ENCODE results near the gene UTP4. TPM values are rescaled to one million over a fixed set of nuclear protein-coding genes. Genes with fewer than 3 reads are reported as not detected.

The UTP4 gene
- total RNA-seq, 1 donor from 2014 or later: 13.3 TPM

DNA sequence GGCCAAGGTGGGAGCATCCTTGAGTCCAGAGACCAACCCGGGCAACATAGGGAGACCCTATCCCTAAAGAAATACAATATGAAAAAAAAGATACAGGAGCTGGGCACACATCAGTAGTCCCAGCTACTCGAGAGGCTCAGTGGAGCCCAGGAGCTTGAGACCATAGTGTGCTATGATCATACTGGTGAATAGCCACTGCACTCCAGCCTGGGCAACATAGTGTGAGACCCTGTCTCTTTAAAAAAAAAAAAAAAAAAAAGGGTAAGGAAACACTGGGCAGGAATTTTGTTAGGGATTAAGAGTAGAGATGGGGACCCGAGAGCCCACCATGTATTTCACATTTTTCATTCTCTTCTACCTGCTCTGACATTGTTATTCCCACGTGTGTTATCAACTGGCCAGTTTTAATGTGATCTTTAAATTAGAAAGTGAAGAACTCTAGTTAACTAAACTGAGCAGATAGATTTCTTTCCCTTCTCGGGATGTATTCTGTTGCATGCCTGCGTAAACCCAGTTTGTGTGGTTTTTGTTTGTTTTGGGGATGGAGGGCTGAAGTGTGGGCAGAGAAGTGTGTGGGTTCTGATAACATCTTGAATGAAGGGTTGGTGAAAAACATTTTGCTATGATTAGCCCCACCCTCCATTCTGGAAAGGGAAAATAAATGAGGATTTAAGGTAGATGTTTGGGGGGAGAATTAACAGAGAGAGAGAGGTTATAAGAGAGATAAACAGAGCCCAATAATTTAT, 37.3 kb downstream of the UTP4 start:
- H3K9ac ChIP-seq: no peak overlapping the region
- H3K36me3 Mint-ChIP-seq: peaks cover 25% of the 10 kb centered on the region
- no peak overlapping the region for H3K4me3 Mint-ChIP-seq
- H3F3A ChIP-seq (ENCODE audit: low read depth): no peaks in the 10 kb centered on the region
- no peaks in the 10 kb centered on the region for H3K9me3 Mint-ChIP-seq
- no peak overlapping the region for H3K27ac ChIP-seq
- peaks cover 4% of the 10 kb centered on the region for H3K36me3 ChIP-seq
- H3K27ac Mint-ChIP-seq: no peak overlapping the region
- DNase-seq (ENCODE audit: low spot score): no peak
- H3K4me2 ChIP-seq: no peak overlapping the region
- TF ChIP-seq EZH2 (IDR thresholded peaks at IDR 0.05): no peak
- TF ChIP-seq, protein P1, sequence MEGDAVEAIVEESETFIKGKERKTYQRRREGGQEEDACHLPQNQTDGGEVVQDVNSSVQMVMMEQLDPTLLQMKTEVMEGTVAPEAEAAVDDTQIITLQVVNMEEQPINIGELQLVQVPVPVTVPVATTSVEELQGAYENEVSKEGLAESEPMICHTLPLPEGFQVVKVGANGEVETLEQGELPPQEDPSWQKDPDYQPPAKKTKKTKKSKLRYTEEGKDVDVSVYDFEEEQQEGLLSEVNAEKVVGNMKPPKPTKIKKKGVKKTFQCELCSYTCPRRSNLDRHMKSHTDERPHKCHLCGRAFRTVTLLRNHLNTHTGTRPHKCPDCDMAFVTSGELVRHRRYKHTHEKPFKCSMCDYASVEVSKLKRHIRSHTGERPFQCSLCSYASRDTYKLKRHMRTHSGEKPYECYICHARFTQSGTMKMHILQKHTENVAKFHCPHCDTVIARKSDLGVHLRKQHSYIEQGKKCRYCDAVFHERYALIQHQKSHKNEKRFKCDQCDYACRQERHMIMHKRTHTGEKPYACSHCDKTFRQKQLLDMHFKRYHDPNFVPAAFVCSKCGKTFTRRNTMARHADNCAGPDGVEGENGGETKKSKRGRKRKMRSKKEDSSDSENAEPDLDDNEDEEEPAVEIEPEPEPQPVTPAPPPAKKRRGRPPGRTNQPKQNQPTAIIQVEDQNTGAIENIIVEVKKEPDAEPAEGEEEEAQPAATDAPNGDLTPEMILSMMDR (IDR thresholded peaks at IDR 0.05): no peak
- no peak for TF ChIP-seq EZH2phosphoT487 (IDR thresholded peaks at IDR 0.05)
- no peaks in the 10 kb centered on the region for H3K27me3 ChIP-seq
- no peaks in the 10 kb centered on the region for H3K4me1 ChIP-seq
- H4K20me1 ChIP-seq (ENCODE audit: low read depth): no peaks in the 10 kb centered on the region
- no peaks in the 10 kb centered on the region for H3K27me3 Mint-ChIP-seq (ENCODE audit: insufficient read depth, low read depth)
- no peaks in the 10 kb centered on the region for H3K79me2 ChIP-seq (ENCODE audit: low read depth)
- H3K9me3 ChIP-seq (ENCODE audit: low read depth): no peaks in the 10 kb centered on the region
- no peak overlapping the region for H2AFZ ChIP-seq (replicated peaks)
- H3K4me3 ChIP-seq: no peak overlapping the region
- no peaks in the 10 kb centered on the region for H3K4me1 Mint-ChIP-seq

DNA sequence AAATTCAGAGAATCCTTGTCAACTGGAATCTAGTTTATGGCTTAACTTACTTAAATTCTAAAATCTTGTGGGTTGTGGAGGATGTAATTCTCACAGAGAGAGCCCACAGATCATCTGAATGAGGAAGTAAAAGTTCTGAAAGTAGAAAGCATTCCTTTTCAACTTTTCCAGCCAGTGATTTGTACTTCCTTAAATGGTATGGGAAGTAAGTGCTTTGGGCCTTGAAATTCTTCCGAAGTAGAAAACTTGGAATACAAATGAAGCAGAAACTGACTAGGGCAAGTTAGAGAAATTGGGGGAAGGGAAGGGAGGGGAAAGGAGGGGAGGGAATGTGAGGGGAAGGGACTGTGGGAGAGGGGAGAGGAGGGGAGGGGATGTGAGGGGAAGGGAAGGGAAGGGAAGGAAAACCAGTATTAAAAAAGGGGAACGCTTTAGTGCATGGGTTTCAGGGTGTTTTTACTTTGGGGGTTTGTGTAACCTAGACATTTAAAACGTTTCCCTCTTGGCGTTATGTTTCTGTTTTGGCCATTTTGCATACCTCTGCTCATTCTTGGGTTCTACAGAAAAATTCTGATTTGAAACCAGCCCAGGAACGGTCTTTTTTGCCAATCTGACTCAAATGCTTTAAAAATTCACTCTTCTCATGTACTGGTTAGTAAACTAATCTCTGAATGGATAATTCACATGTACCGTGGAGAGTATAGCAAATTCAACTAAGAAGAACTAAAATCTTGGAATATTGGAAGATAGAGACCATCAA, 39.1 kb downstream of the UTP4 start:
- no peaks in the 10 kb centered on the region for H3K27me3 Mint-ChIP-seq (ENCODE audit: insufficient read depth, low read depth)
- H3K36me3 Mint-ChIP-seq: peaks cover 15% of the 10 kb centered on the region
- H3K4me1 Mint-ChIP-seq: no peaks in the 10 kb centered on the region
- TF ChIP-seq EZH2 (IDR thresholded peaks at IDR 0.05) (no peak), EZH2phosphoT487 (IDR thresholded peaks at IDR 0.05) (no peak)
- TF ChIP-seq, protein P1 (IDR thresholded peaks at IDR 0.05): no peak
- H3K79me2 ChIP-seq (ENCODE audit: low read depth): no peaks in the 10 kb centered on the region
- no peaks in the 10 kb centered on the region for H3K9me3 Mint-ChIP-seq
- no peak overlapping the region for H3K27ac ChIP-seq
- H3K4me3 ChIP-seq: no peak overlapping the region
- H2AFZ ChIP-seq (replicated peaks): no peak overlapping the region
- no peak overlapping the region for H3K4me3 Mint-ChIP-seq
- peaks cover 4% of the 10 kb centered on the region for H3K36me3 ChIP-seq
- H3K4me2 ChIP-seq: no peak overlapping the region
- no peaks in the 10 kb centered on the region for H3F3A ChIP-seq (ENCODE audit: low read depth)
- no peaks in the 10 kb centered on the region for H4K20me1 ChIP-seq (ENCODE audit: low read depth)
- H3K9ac ChIP-seq: no peak overlapping the region
- H3K9me3 ChIP-seq (ENCODE audit: low read depth): no peaks in the 10 kb centered on the region
- H3K27me3 ChIP-seq: no peaks in the 10 kb centered on the region
- DNase-seq (ENCODE audit: low spot score): no peak
- no peak overlapping the region for H3K27ac Mint-ChIP-seq
- no peaks in the 10 kb centered on the region for H3K4me1 ChIP-seq

DNA sequence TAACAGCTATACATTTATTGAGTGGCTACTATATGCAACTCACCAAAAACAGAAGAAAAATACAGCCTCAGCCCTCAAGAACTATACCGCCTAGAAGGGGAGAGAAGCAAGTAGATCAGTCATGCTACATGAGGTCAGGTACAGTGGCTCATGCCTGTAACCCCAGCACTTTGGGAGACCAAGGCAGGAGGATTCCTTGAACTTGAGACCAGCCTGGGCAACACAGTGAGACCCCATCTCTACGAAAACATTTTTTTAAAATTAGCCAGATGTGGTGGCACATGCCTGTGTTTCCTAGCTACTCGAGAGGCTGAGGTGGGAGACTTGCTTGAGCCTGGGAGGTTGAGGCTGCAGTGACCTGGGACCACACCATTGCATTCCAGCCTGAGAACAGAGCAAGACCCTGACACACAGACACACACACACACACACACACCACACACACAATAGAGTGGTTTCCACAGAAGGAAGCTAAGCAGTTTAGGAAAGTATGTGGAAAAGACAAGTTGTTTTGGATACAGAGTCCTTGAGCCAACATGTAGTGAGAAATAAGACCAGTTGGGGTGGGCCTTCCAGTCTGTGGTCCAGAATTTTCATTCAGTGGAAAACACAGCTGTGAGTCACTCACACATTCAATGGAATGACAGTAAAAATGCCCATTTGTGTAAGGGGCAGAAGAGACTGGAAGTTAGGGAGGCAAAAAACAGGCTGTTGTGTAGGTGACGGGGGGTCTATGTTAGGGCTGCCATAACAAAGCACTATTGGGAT, 43.8 kb downstream of the UTP4 start:
- no peak overlapping the region for H3K27ac Mint-ChIP-seq
- H3K4me1 Mint-ChIP-seq: no peaks in the 10 kb centered on the region
- no peaks in the 10 kb centered on the region for H3K79me2 ChIP-seq (ENCODE audit: low read depth)
- H3K4me3 ChIP-seq: no peak overlapping the region
- H3K27ac ChIP-seq: no peak overlapping the region
- peaks cover 2% of the 10 kb centered on the region for H3K36me3 Mint-ChIP-seq
- H3K4me2 ChIP-seq: no peak overlapping the region
- no peaks in the 10 kb centered on the region for H4K20me1 ChIP-seq (ENCODE audit: low read depth)
- H3F3A ChIP-seq (ENCODE audit: low read depth): no peaks in the 10 kb centered on the region
- H3K9me3 Mint-ChIP-seq: no peaks in the 10 kb centered on the region
- H3K4me3 Mint-ChIP-seq: no peak overlapping the region
- TF ChIP-seq, protein P1 (IDR thresholded peaks at IDR 0.05): no peak
- no peaks in the 10 kb centered on the region for H3K36me3 ChIP-seq
- no peaks in the 10 kb centered on the region for H3K9me3 ChIP-seq (ENCODE audit: low read depth)
- H2AFZ ChIP-seq (replicated peaks): no peak overlapping the region
- DNase-seq (ENCODE audit: low spot score): no peak
- no peaks in the 10 kb centered on the region for H3K27me3 Mint-ChIP-seq (ENCODE audit: insufficient read depth, low read depth)
- no peak overlapping the region for H3K9ac ChIP-seq
- no peaks in the 10 kb centered on the region for H3K27me3 ChIP-seq
- no peaks in the 10 kb centered on the region for H3K4me1 ChIP-seq
